CD4-positive, alpha-beta T cell (primary cell): Measurements from ENCODE around the gene SIL1. TPM values are rescaled to one million over a fixed set of nuclear protein-coding genes. Genes with fewer than 3 reads are reported as not detected.

Experiments
- ATAC-seq: fragments of 200-7000 bp; cut with Tn5 transposase; one replicate; pipeline ENCODE4 v1.10.0; 2022; ENCODE audit warnings: mild to moderate bottlenecking; ENCODE audit not compliant: poor library complexity
- CTCF ChIA-PET: fragments of 350-600 bp; sonication (Branson Sonifier 250); formaldehyde crosslinking; loops from one replicate; lab custom pipeline; 2021; ENCODE audit warnings: antibody characterized with exemption, inconsistent platforms; lab: Charles Lee
- POLR2A ChIA-PET: fragments of 350-600 bp; sonication (Branson Sonifier 250); formaldehyde crosslinking; loops from one replicate; lab custom pipeline; 2021; ENCODE audit warnings: antibody characterized with exemption, inconsistent platforms; lab: Charles Lee
- DNase-seq, 14 experiments: peaks; one replicate each; pipeline ENCODE4 v3.0.0-alpha.2; 2013 to 2020; ENCODE audit warnings: mixed read lengths in 2 of 14
- H3K27ac ChIP-seq, 2 donors: one replicate each; pipeline versions ENCODE4 v1.5.1 to v1.7.0; 2013; ENCODE audit warnings: low read length in 2 of 2, low read depth in 1 of 2, mild to moderate bottlenecking in 1 of 2
- H3K27me3 ChIP-seq, 2 experiments: 1 replicate in 1 of 2; 2 replicates in 1 of 2; pipeline versions ENCODE4 v1.6.1 to v1.7.0; 2013; ENCODE audit warnings: low read length in 2 of 2, control low read depth in 1 of 2, mild to moderate bottlenecking in 1 of 2, moderate library complexity in 1 of 2; ENCODE audit not compliant: insufficient read depth in 2 of 2, control insufficient read depth in 1 of 2
- H3K36me3 ChIP-seq: one replicate; pipeline ENCODE4 v1.6.1; 2013; ENCODE audit warnings: low read length, control low read depth; ENCODE audit not compliant: insufficient read depth
- H3K4me1 ChIP-seq: one replicate; pipeline ENCODE4 v1.6.1; 2013; ENCODE audit warnings: low read length, control low read depth; ENCODE audit not compliant: insufficient read depth
- H3K4me3 ChIP-seq: one replicate; pipeline ENCODE4 v1.5.1; 2013; ENCODE audit warnings: mild to moderate bottlenecking, low read length, moderate library complexity
- H3K9me3 ChIP-seq, 2 experiments: 1 replicate in 1 of 2; 2 replicates in 1 of 2; pipeline versions ENCODE4 v1.6.1 to v1.7.0; 2013; ENCODE audit warnings: low read length in 2 of 2, mild to moderate bottlenecking in 2 of 2, control low read depth in 1 of 2, moderate library complexity in 1 of 2; ENCODE audit not compliant: control insufficient read depth in 1 of 2, insufficient read depth in 1 of 2
- H3K27ac Mint-ChIP-seq: one replicate; pipeline ENCODE4 v1.8.0; 2020; ENCODE audit warnings: mixed read lengths
- H3K27me3 Mint-ChIP-seq: one replicate; pipeline ENCODE4 v1.8.0; 2021; ENCODE audit warnings: mixed read lengths
- H3K36me3 Mint-ChIP-seq: one replicate; pipeline ENCODE4 v1.8.0; 2021; ENCODE audit warnings: low read depth, mixed read lengths
- H3K4me1 Mint-ChIP-seq: one replicate; pipeline ENCODE4 v1.8.0; 2021; ENCODE audit warnings: low read depth, mixed read lengths
- H3K4me3 Mint-ChIP-seq: one replicate; pipeline ENCODE4 v1.8.0; 2020; ENCODE audit warnings: mild to moderate bottlenecking, mixed read lengths
- H3K9me3 Mint-ChIP-seq: one replicate; pipeline ENCODE4 v1.8.0; 2020; ENCODE audit warnings: mixed read lengths
- intact Hi-C, 2 experiments: fragments of 100-400 bp; cut with DNase I in 1 of 2; cut with micrococcal nuclease in 1 of 2; formaldehyde crosslinking; loops; one replicate each; pipeline versions ENCODE4 v1.15.1 to v1.9.0; 2023 to 2025; cut with DNase I, micrococcal nuclease
- polyA plus RNA-seq, 2 donors: library from polyadenylated mRNA; unstranded; fragments of 120-200 nt; gene quantifications; one replicate each; pipeline ENCODE4 v1.2.1, GENCODE V29; 2013
- total RNA-seq, 174 experiments: library from RNA in 2 of 174; stranded (reverse) in 2 of 174; gene quantifications; one replicate each; pipeline ENCODE4 v1.2.3 and lab custom pipeline; 2021 to 2026
- TF ChIP-seq, protein P1 (sequence below): fragments of 200-600 bp; IDR thresholded peaks from one replicate; pipeline ENCODE4 v1.8.0; 2022; ENCODE audit warnings: antibody characterized with exemption, mild to moderate bottlenecking

The SIL1 gene
- total RNA-seq (1 to 10 TPM; 5.6 to 9.2 TPM), total RNA-seq (lab: John Stamatoyannopoulos, UW) (4.8 to 27.4 (median 12.1) reads per million in 172 experiments)
- polyA plus RNA-seq (2013, experiment 1 of 2) = 9.3 TPM
- 10.2 TPM for polyA plus RNA-seq (2013, experiment 2 of 2)

GRCh38 chr5:139197710-139198669 lies at the start of gene SIL1:
TSS of gene SIL1 (minus strand) at chr5:139198368. CDS start at chr5:139127843, 70,525 bp downstream.
- H3K4me3 ChIP-seq = peak within 1 kb of the TSS; percentile 83

DNA sequence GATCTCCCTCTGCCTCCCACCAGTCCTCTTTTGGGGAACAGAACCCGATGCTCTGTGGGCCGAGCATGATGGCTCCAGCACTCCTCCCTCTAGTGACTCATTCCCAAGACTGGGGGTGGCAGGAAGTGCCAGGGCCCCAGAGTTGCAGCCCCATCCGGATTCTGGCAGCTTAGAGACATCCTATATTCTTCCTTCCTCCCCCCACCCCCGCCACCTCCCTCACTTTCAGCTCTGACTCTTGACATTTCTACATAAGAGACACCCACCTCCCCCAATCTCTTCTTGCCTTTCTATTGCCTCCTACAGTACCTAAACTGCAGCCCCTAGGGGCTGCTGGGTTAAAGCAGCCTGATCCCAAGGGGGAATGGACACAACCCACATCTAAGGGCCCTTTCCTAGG lies 48.2 kb upstream of the SIL1 start:
- Histone ChIP-seq H3K4me1 (peaks cover 7% of the 10 kb centered on the region), H3K27ac (no peak overlapping the region), H3K36me3 (no peaks in the 10 kb centered on the region), H3K4me3 (no peak overlapping the region), H3K27me3 (no peaks in the 10 kb centered on the region), H3K9me3 (no peaks in the 10 kb centered on the region)
- no peak overlapping the region for H3K4me3 Mint-ChIP-seq
- H3K9me3 Mint-ChIP-seq = no peaks in the 10 kb centered on the region
- ChIA-PET POLR2A (no interaction called here), CTCF (interaction anchor here (0.6 to 0.7 kb wide), 2 partner anchors 80 to 667 kb away, joined by 3 read pairs; no protein-coding TSS in a partner anchor)
- peaks cover 6% of the 10 kb centered on the region for H3K4me1 Mint-ChIP-seq
- no peak overlapping the region for H3K27ac Mint-ChIP-seq
- intact Hi-C loops = no loop called here
- ATAC-seq = peak; percentile 41
- peak in 9 of 14 experiments; percentile 1 to 50 (median 4) for DNase-seq
- H3K27me3 Mint-ChIP-seq = no peaks in the 10 kb centered on the region
- no peaks in the 10 kb centered on the region for H3K36me3 Mint-ChIP-seq
- TF ChIP-seq, protein P1, sequence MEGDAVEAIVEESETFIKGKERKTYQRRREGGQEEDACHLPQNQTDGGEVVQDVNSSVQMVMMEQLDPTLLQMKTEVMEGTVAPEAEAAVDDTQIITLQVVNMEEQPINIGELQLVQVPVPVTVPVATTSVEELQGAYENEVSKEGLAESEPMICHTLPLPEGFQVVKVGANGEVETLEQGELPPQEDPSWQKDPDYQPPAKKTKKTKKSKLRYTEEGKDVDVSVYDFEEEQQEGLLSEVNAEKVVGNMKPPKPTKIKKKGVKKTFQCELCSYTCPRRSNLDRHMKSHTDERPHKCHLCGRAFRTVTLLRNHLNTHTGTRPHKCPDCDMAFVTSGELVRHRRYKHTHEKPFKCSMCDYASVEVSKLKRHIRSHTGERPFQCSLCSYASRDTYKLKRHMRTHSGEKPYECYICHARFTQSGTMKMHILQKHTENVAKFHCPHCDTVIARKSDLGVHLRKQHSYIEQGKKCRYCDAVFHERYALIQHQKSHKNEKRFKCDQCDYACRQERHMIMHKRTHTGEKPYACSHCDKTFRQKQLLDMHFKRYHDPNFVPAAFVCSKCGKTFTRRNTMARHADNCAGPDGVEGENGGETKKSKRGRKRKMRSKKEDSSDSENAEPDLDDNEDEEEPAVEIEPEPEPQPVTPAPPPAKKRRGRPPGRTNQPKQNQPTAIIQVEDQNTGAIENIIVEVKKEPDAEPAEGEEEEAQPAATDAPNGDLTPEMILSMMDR = no peak

More at GRCh38 chr5:139197710-139198669, at the start of gene SIL1:
- H3K36me3 Mint-ChIP-seq = no peaks in the 10 kb centered on the region
- DNase-seq (peak; percentile 86 to 99 (median 96)), ATAC-seq (peak; percentile 99)
- no peaks in the 10 kb centered on the region for H3K27me3 ChIP-seq
- no peaks in the 10 kb centered on the region for H3K36me3 ChIP-seq
- peak within 1 kb of the TSS; percentile 82 to 86 for H3K27ac ChIP-seq
- no peaks in the 10 kb centered on the region for H3K9me3 Mint-ChIP-seq
- POLR2A ChIA-PET = interaction anchor here (0.6 to 1.3 kb wide), 7 partner anchors 96 to 985 kb away, joined by 3 to 8 read pairs (median 3); partner anchors contain the start of genes CDC23, HSPA9, MATR3 and PAIP2
- TF ChIP-seq, protein P1 = no peak
- intact Hi-C loops = loop anchor here in 1 of 2 experiments (2.0 to 10.0 kb wide), 5 partner anchors 75 to 1163 kb away; partner anchors contain the start of genes ETF1, FAM13B and KDM3B
- H3K4me1 ChIP-seq = peaks cover 17% of the 10 kb centered on the region
- H3K27me3 Mint-ChIP-seq = no peaks in the 10 kb centered on the region
- H3K4me1 Mint-ChIP-seq = peaks cover 21% of the 10 kb centered on the region
- H3K9me3 ChIP-seq = no peaks in the 10 kb centered on the region
- peak within 1 kb of the TSS; percentile 85 for H3K4me3 Mint-ChIP-seq
- H3K27ac Mint-ChIP-seq = peak within 1 kb of the TSS; percentile 77
- CTCF ChIA-PET = no interaction called here

DNA sequence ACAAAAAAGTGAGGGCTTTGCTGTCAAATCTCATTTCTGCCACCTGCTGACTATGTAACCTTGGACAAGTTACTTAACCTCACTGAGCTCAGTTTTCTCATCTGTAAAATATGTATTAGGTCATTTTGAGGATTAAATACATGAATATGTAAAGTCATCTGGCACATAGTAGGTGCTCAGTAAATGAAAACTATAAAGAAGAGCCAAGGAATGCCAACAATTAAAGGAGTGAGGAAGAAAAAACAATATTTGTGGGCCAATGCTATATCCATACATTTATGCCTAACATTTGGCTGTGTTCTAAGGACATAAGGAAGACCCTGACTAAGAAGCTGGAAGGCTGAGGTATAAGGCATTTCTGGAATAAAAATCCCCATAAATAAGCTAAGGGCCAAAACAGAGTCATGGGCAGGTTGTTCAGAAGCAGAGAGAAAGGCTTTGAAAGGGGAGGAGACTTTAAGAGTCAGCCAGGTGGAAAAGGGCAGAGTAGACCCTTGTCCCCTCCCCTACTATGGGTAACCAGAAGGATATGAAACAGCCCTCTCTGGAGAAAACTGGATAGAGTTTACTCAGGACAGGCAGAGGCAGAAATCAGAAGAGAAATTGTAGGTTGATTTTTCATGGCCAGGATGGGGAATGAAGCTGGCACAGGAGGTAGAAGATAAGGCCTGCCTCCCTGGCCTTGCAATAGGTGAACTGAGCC lies 47.6 kb upstream of the SIL1 start:
- CTCF ChIA-PET = no interaction called here
- H3K27ac Mint-ChIP-seq = no peak overlapping the region
- no peaks in the 10 kb centered on the region for H3K27me3 Mint-ChIP-seq
- Histone ChIP-seq H3K36me3 (no peaks in the 10 kb centered on the region), H3K4me1 (peaks cover 7% of the 10 kb centered on the region), H3K27ac (no peak overlapping the region), H3K27me3 (no peaks in the 10 kb centered on the region), H3K9me3 (no peaks in the 10 kb centered on the region), H3K4me3 (no peak overlapping the region)
- ATAC-seq = no peak
- intact Hi-C loops = no loop called here
- H3K36me3 Mint-ChIP-seq = no peaks in the 10 kb centered on the region
- no peak for DNase-seq
- H3K4me1 Mint-ChIP-seq = peaks cover 6% of the 10 kb centered on the region
- TF ChIP-seq, protein P1 = no peak
- H3K9me3 Mint-ChIP-seq = no peaks in the 10 kb centered on the region
- H3K4me3 Mint-ChIP-seq = no peak overlapping the region
- POLR2A ChIA-PET = no interaction called here
